Trophoblast cell (in vitro differentiated cells and primary cell): ENCODE measurements around the gene NPR1. TPM values are rescaled to one million over a fixed set of nuclear protein-coding genes. Genes with fewer than 3 reads are reported as not detected.

Experiments used
- DNase-seq, 2 donors: peaks; one replicate each; pipeline ENCODE4 v3.0.0-alpha.2; 2016
- H2AFZ ChIP-seq: 2 replicates; pipeline ENCODE4 v1.6.1; 2013; ENCODE audit warnings: low read length, moderate library complexity, mild to moderate bottlenecking; ENCODE audit not compliant: insufficient read depth, poor library complexity
- H2AK5ac ChIP-seq: 2 replicates; pipeline ENCODE4 v1.6.1; 2013; ENCODE audit warnings: mild to moderate bottlenecking, low read length
- H2BK120ac ChIP-seq: 2 replicates; pipeline ENCODE4 v1.6.1; 2013; ENCODE audit warnings: low read length, mild to moderate bottlenecking, moderate library complexity; ENCODE audit not compliant: insufficient read depth, poor library complexity
- H2BK12ac ChIP-seq: 2 replicates; pipeline ENCODE4 v1.6.1; 2013; ENCODE audit warnings: mild to moderate bottlenecking, low read length, moderate library complexity
- H2BK5ac ChIP-seq: 2 replicates; pipeline ENCODE4 v1.6.1; 2013; ENCODE audit warnings: low read length, low read depth, moderate library complexity, mild to moderate bottlenecking; ENCODE audit not compliant: poor library complexity
- H3K14ac ChIP-seq: 2 replicates; pipeline ENCODE4 v1.6.1; 2013; ENCODE audit warnings: mild to moderate bottlenecking, low read length
- H3K18ac ChIP-seq: 2 replicates; pipeline ENCODE4 v1.6.1; 2013; ENCODE audit warnings: mild to moderate bottlenecking, low read length
- H3K23ac ChIP-seq: 2 replicates; pipeline ENCODE4 v1.6.1; 2013; ENCODE audit warnings: low read length
- H3K27ac ChIP-seq: 2 replicates; pipeline ENCODE4 v1.5.1; 2013; ENCODE audit warnings: low read depth, mild to moderate bottlenecking, inconsistent platforms, low read length, moderate library complexity
- H3K27me3 ChIP-seq: 2 replicates; pipeline ENCODE4 v1.6.1; 2013; ENCODE audit warnings: inconsistent platforms, mild to moderate bottlenecking, low read length, moderate library complexity; ENCODE audit not compliant: insufficient read depth
- H3K36me3 ChIP-seq, 2 experiments: 1 replicate in 1 of 2; 2 replicates in 1 of 2; pipeline ENCODE4 v1.6.1; 2013; ENCODE audit warnings: low read length in 2 of 2, mild to moderate bottlenecking in 2 of 2, moderate library complexity in 1 of 2; ENCODE audit not compliant: insufficient read depth in 2 of 2, control insufficient read depth in 1 of 2
- H3K4ac ChIP-seq: 2 replicates; pipeline ENCODE4 v1.6.1; 2013; ENCODE audit warnings: low read depth, mild to moderate bottlenecking, low read length, moderate library complexity
- H3K4me1 ChIP-seq, 2 experiments: 1 replicate in 1 of 2; 2 replicates in 1 of 2; pipeline ENCODE4 v1.6.1; 2013; ENCODE audit warnings: low read length in 2 of 2, mild to moderate bottlenecking in 2 of 2, moderate library complexity in 1 of 2; ENCODE audit not compliant: insufficient read depth in 2 of 2, control insufficient read depth in 1 of 2
- H3K4me2 ChIP-seq: 2 replicates; pipeline ENCODE4 v1.6.1; 2013; ENCODE audit warnings: inconsistent platforms, mild to moderate bottlenecking, low read length, moderate library complexity
- H3K4me3 ChIP-seq: 2 replicates; pipeline ENCODE4 v1.5.1; 2013; ENCODE audit warnings: mild to moderate bottlenecking, low read depth, low read length, inconsistent platforms
- H3K79me1 ChIP-seq: one replicate; pipeline ENCODE4 v1.6.1; 2013; ENCODE audit warnings: low read length
- H3K79me2 ChIP-seq: 2 replicates; pipeline ENCODE4 v1.6.1; 2013; ENCODE audit warnings: low read length, mild to moderate bottlenecking; ENCODE audit not compliant: control insufficient read depth, insufficient read depth, poor library complexity
- H3K9ac ChIP-seq: 2 replicates; pipeline ENCODE4 v1.6.1; 2013; ENCODE audit warnings: mild to moderate bottlenecking, low read length
- H3K9me3 ChIP-seq: 2 replicates; pipeline ENCODE4 v1.6.1; 2013; ENCODE audit warnings: low read depth, mild to moderate bottlenecking, control low read depth, inconsistent platforms, low read length; ENCODE audit not compliant: insufficient read depth
- H4K12ac ChIP-seq: 2 replicates; pipeline ENCODE4 v1.6.1; 2013; ENCODE audit warnings: low read depth, mild to moderate bottlenecking, low read length, moderate library complexity
- H4K8ac ChIP-seq: 2 replicates; pipeline ENCODE4 v1.6.1; 2013; ENCODE audit warnings: low read depth, mild to moderate bottlenecking, low read length, moderate library complexity
- H4K91ac ChIP-seq: one replicate; pipeline ENCODE4 v1.6.1; 2013; ENCODE audit warnings: low read depth, mild to moderate bottlenecking, low read length, moderate library complexity
- WGBS: extraction: QIAGEN DNeasy Blood & Tissue Kit; methylation state at CpG from one replicate; pipeline ENCODE4 v1.1.7; 2013; ENCODE audit warnings: missing lambda C conversion rate; ENCODE audit not compliant: insufficient read length, insufficient coverage; ENCODE audit errors: extremely low coverage; 5-methylcytosine and 5-hydroxymethylcytosine counted together
- polyA plus RNA-seq: library from polyadenylated mRNA; stranded (reverse); fragments of 200-250 nt; gene quantifications from 2 replicates; pipeline ENCODE4 v1.2.3, GENCODE V29; 2013

NPR1 gene
- polyA plus RNA-seq: 0.14 and 0.16 TPM in 2 replicates

GRCh38 chr1:153678519-153679336 lies at the start of gene NPR1:
Gene NPR1, plus strand, starts transcription at chr1:153678688. Its CDS starts 421 bp downstream, at chr1:153679109.
- Histone ChIP-seq H3K27me3 (peaks cover 28% of the 10 kb centered on the region), H3K18ac (no peak within 1 kb of the TSS), H3K36me3 (no peaks in the 10 kb centered on the region), H4K91ac (no peak within 1 kb of the TSS), H3K23ac (no peak within 1 kb of the TSS), H3K27ac (no peak within 1 kb of the TSS), H2BK120ac (no peak within 1 kb of the TSS), H4K8ac (no peak within 1 kb of the TSS), H3K79me2 (no peaks in the 10 kb centered on the region), H3K4me1 (peaks cover 9 to 17% of the 10 kb centered on the region in 2 experiments), H3K4me3 (peak within 1 kb of the TSS; percentile 33), H2AK5ac (no peak within 1 kb of the TSS), H2BK5ac (no peak within 1 kb of the TSS), H3K9ac (no peak within 1 kb of the TSS), H3K14ac (no peak within 1 kb of the TSS), H4K12ac (no peak within 1 kb of the TSS), H3K4me2 (peak within 1 kb of the TSS; percentile 65), H3K79me1 (no peaks in the 10 kb centered on the region), H2AFZ (peak within 1 kb of the TSS; percentile 24), H3K4ac (no peak within 1 kb of the TSS), H3K9me3 (peaks cover 3% of the 10 kb centered on the region), H2BK12ac (no peak within 1 kb of the TSS)
- no CpG with 5 or more reads among the region's 78 CpGs for WGBS
- DNase-seq: no peak

- H3K36me3 ChIP-seq: peaks cover 3 to 9% of the 10 kb centered on the region in 2 experiments
- no peak overlapping the region for H3K14ac ChIP-seq
- H3K4me3 ChIP-seq: no peak overlapping the region
- no peak overlapping the region for H3K18ac ChIP-seq
- peak overlapping the region; percentile 49 for H2AK5ac ChIP-seq
- peaks cover 23% of the 10 kb centered on the region for H3K79me1 ChIP-seq
- no peaks in the 10 kb centered on the region for H3K27me3 ChIP-seq
- H3K27ac ChIP-seq: no peak overlapping the region
- H3K4me1 ChIP-seq: peaks cover 25 to 27% of the 10 kb centered on the region in 2 experiments
- no CpG with 5 or more reads among the region's 5 CpGs for WGBS
- no peak overlapping the region for H4K8ac ChIP-seq
- no peak overlapping the region for H2AFZ ChIP-seq
- peak overlapping the region; percentile 11 for H4K91ac ChIP-seq
- peaks cover 4% of the 10 kb centered on the region for H3K9me3 ChIP-seq
- no peak overlapping the region for H3K4me2 ChIP-seq
- no peak overlapping the region for H4K12ac ChIP-seq
- DNase-seq: no peak
- no peak overlapping the region for H2BK120ac ChIP-seq
- no peak overlapping the region for H2BK5ac ChIP-seq
- no peak overlapping the region for H3K9ac ChIP-seq
- H3K4ac ChIP-seq: no peak overlapping the region
- H2BK12ac ChIP-seq: no peak overlapping the region
- H3K79me2 ChIP-seq: peaks cover 14% of the 10 kb centered on the region
- no peak overlapping the region for H3K23ac ChIP-seq
Measured at GRCh38 chr1:153629343-153629665, 49.2 kb upstream of the NPR1 start.

GRCh38 chr1:153629971-153630370 lies 48.5 kb upstream of the NPR1 start:
- Histone ChIP-seq H3K4me1 (peaks cover 24 to 25% of the 10 kb centered on the region in 2 experiments), H2BK12ac (peak overlapping the region; percentile 9), H3K79me2 (peaks cover 15% of the 10 kb centered on the region), H3K4ac (no peak overlapping the region), H4K12ac (no peak overlapping the region), H3K9ac (no peak overlapping the region), H3K23ac (no peak overlapping the region), H3K27ac (no peak overlapping the region), H4K91ac (peak overlapping the region; percentile 45), H3K18ac (no peak overlapping the region), H3K4me2 (no peak overlapping the region), H2BK5ac (no peak overlapping the region), H3K14ac (no peak overlapping the region), H4K8ac (no peak overlapping the region), H2AFZ (no peak overlapping the region), H3K27me3 (no peaks in the 10 kb centered on the region), H2BK120ac (no peak overlapping the region), H2AK5ac (peak overlapping the region; percentile 60), H3K79me1 (peaks cover 23% of the 10 kb centered on the region), H3K9me3 (peaks cover 4% of the 10 kb centered on the region), H3K36me3 (peaks cover 3 to 7% of the 10 kb centered on the region in 2 experiments), H3K4me3 (peak overlapping the region; percentile 16)
- no peak for DNase-seq
- no CpG with 5 or more reads among the region's 1 CpG for WGBS

GRCh38 chr1:153630384-153630783 lies 48.1 kb upstream of the NPR1 start:
- H3K27ac ChIP-seq: no peak overlapping the region
- H3K4me3 ChIP-seq: no peak overlapping the region
- H2BK5ac ChIP-seq: no peak overlapping the region
- no peak overlapping the region for H4K12ac ChIP-seq
- no peak overlapping the region for H2AFZ ChIP-seq
- no peak overlapping the region for H2BK120ac ChIP-seq
- no peak overlapping the region for H2AK5ac ChIP-seq
- H3K9me3 ChIP-seq: peaks cover 4% of the 10 kb centered on the region
- no peak overlapping the region for H4K8ac ChIP-seq
- peaks cover 23% of the 10 kb centered on the region for H3K79me1 ChIP-seq
- H3K36me3 ChIP-seq: peaks cover 2 to 4% of the 10 kb centered on the region in 2 experiments
- H3K4me1 ChIP-seq: peaks cover 23 to 25% of the 10 kb centered on the region in 2 experiments
- H3K4ac ChIP-seq: no peak overlapping the region
- H3K27me3 ChIP-seq: no peaks in the 10 kb centered on the region
- no peak overlapping the region for H3K4me2 ChIP-seq
- no peak overlapping the region for H3K14ac ChIP-seq
- peak overlapping the region; percentile 45 for H4K91ac ChIP-seq
- H3K23ac ChIP-seq: no peak overlapping the region
- H3K9ac ChIP-seq: no peak overlapping the region
- no peak for DNase-seq
- no peak overlapping the region for H3K18ac ChIP-seq
- peaks cover 18% of the 10 kb centered on the region for H3K79me2 ChIP-seq
- no CpG with 5 or more reads among the region's 7 CpGs for WGBS
- no peak overlapping the region for H2BK12ac ChIP-seq
